Stomach (tissue), 4 donors: Measurements from ENCODE around the gene ZKSCAN8.

Experiments used
- CTCF ChIP-seq, 7 experiments: fragments of 450-650 bp in 4 of 7; fragments of 200-600 bp in 3 of 7; sonication (generic) in 3 of 7; IDR thresholded peaks; one replicate each; pipeline ENCODE4 v1.5.1; 2016 to 2019; ENCODE audit warnings: antibody characterized with exemption in 7 of 7, control low read depth in 2 of 7, mild to moderate bottlenecking in 1 of 7
- POLR2A ChIP-seq, 4 donors: fragments of 450-650 bp; IDR thresholded peaks; one replicate each; pipeline ENCODE4 v1.6.1; 2016; ENCODE audit warnings: antibody characterized with exemption in 4 of 4, control low read depth in 2 of 4, mild to moderate bottlenecking in 1 of 4, moderate library complexity in 1 of 4

- TF ChIP-seq CTCF (IDR thresholded peaks at IDR 0.05) (no peak), POLR2A (IDR thresholded peaks at IDR 0.05) (no peak)
Observed at GRCh38 chr6:28105245-28105639, 36.4 kb upstream of the ZKSCAN8 start.
